ENCODE data around the gene LRRIQ4. TPM values are rescaled to one million over a fixed set of nuclear protein-coding genes. Genes with fewer than 3 reads are reported as not detected.

LRRIQ4 gene
- total RNA-seq, 4 donors from 2014 or later: 0.23 TPM; not detected in 3

DNA sequence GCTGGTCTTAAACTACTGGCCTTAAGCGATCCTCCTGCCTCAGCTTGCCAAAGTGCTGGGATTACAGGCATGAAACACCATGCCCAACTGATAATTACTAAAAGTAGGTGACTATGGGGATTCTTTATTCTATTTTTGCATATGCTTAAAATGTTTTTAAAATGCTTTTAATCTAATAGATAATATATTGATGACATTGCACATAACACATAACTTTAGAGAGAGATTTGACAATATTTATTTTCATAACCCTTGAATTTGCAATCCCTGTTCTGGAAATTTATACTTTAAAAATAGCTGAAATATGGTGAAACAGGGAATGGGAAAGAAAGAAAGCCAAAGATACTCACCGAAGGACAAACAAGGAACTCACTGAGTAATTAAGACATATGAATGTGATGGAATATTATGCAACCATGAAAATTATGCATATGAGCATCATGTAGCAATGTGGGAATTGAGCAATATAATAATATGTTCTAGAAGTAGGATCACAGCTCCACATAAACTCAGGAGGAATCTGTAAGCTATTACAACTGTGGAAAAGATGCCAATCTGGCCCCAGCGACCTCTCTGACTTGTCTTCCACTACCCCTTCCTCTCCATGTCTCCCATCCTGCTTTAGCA is 55.0 kb downstream of the LRRIQ4 start:
- Histone ChIP-seq H3K4me1 (peaks cover 0 to 5% (median 4%) of the 10 kb centered on the region in 4 donors), H3K36me3 (no peaks in the 10 kb centered on the region), H3K4me3 (no peak overlapping the region), H3K27me3 (no peaks in the 10 kb centered on the region), H3K27ac (replicated peaks in 1 of 4) (no peak overlapping the region), H3K9me3 (no peaks in the 10 kb centered on the region)
- TF ChIP-seq POLR2AphosphoS5 (IDR thresholded peaks at IDR 0.05): no peak
- TF ChIP-seq, protein P1, sequence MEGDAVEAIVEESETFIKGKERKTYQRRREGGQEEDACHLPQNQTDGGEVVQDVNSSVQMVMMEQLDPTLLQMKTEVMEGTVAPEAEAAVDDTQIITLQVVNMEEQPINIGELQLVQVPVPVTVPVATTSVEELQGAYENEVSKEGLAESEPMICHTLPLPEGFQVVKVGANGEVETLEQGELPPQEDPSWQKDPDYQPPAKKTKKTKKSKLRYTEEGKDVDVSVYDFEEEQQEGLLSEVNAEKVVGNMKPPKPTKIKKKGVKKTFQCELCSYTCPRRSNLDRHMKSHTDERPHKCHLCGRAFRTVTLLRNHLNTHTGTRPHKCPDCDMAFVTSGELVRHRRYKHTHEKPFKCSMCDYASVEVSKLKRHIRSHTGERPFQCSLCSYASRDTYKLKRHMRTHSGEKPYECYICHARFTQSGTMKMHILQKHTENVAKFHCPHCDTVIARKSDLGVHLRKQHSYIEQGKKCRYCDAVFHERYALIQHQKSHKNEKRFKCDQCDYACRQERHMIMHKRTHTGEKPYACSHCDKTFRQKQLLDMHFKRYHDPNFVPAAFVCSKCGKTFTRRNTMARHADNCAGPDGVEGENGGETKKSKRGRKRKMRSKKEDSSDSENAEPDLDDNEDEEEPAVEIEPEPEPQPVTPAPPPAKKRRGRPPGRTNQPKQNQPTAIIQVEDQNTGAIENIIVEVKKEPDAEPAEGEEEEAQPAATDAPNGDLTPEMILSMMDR (IDR thresholded peaks at IDR 0.05): no peak
- no peak for TF ChIP-seq POLR2A (IDR thresholded peaks at IDR 0.05; ENCODE audit: low read depth)
- TF ChIP-seq EP300 (IDR thresholded peaks at IDR 0.05): no peak
- intact Hi-C loops (cut with DNase I): no loop called here
- DNase-seq (ENCODE audit: extremely low spot score): no peak
- 89% methylated on average over 3 of the region's 3 CpGs for WGBS

DNA sequence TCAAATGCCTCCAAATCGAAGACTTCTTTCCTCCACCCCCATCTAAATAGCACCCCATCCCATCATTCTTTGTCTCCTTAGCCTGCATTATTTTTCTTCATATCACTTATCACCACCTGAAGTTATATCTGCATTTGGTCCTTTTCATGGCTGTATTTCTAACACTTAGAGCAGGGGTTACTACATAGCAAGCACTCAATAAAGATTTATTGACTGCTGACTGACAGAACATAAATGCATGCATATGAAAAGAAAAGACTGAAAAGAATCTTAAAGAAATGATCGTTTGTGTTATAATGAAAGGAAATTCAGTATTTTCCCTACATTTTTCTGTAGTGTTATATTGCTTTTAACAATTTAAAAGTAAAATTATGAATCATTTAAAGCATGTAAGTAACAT is 55.7 kb downstream of the LRRIQ4 start:
- 83% methylated on average over 2 of the region's 2 CpGs for WGBS
- TF ChIP-seq, protein P1 (IDR thresholded peaks at IDR 0.05): no peak
- TF ChIP-seq POLR2A (IDR thresholded peaks at IDR 0.05; ENCODE audit: low read depth): no peak
- no peak for TF ChIP-seq EP300 (IDR thresholded peaks at IDR 0.05)
- TF ChIP-seq POLR2AphosphoS5 (IDR thresholded peaks at IDR 0.05): no peak
- H3K4me3 ChIP-seq: no peak overlapping the region
- intact Hi-C loops (cut with DNase I): no loop called here
- H3K27me3 ChIP-seq: no peaks in the 10 kb centered on the region
- no peaks in the 10 kb centered on the region for H3K36me3 ChIP-seq
- peaks cover 0 to 4% (median 4%) of the 10 kb centered on the region in 4 donors for H3K4me1 ChIP-seq
- no peak overlapping the region for H3K27ac ChIP-seq (replicated peaks in 1 of 4)
- no peaks in the 10 kb centered on the region for H3K9me3 ChIP-seq
- DNase-seq (ENCODE audit: extremely low spot score): no peak

DNA sequence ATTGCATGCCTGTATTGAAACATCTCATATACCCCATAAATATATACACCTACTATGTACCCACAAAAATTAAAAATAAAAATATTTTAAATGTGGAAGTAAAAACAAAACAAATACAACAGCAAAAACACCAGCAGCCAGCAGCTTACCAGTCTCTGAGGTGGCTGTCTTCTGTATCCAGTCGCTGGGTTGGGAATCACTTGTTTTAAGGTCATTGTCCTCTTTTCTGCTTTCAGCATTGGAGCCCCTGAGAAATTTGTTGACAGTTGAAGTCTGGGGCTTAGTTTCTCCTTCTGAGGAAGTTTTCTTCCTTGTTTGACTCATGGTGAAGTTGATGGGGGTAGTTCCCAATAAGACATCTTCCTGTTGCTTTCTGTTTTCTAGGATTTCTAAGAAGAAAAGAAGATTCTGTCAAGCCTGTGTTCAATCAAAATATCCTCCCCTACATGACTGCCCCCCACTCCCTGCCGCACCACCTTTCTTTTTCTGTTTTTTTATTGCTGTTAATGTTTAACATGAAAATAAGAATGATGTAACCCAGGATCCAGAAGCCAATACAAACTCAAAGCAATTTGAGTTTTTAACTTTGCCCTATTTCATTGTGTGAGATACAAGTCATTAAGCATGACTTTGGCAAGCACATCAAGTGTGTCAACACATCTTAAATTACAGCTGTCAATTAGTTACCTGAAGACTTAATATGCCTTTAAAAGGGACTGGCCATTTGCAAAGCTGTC is 57.0 kb downstream of the LRRIQ4 start, which contains the start of gene LRRC31:
LRRC31 (minus strand) TSS at position 452 of the 737 bp plus-strand sequence; CDS start at position 324, 128 bp downstream.
- no peaks in the 10 kb centered on the region for H3K4me1 ChIP-seq
- no peak within 1 kb of the TSS for H3K27ac ChIP-seq (replicated peaks in 1 of 4)
- no peak for DNase-seq (ENCODE audit: extremely low spot score)
- no peaks in the 10 kb centered on the region for H3K36me3 ChIP-seq
- no peak within 1 kb of the TSS for H3K4me3 ChIP-seq
- no peaks in the 10 kb centered on the region for H3K27me3 ChIP-seq
- H3K9me3 ChIP-seq: no peaks in the 10 kb centered on the region
- WGBS: 76% methylated on average over 2 of the region's 2 CpGs
- TF ChIP-seq POLR2AphosphoS5 (IDR thresholded peaks at IDR 0.05): no peak
- TF ChIP-seq EP300 (IDR thresholded peaks at IDR 0.05): no peak
- no peak for TF ChIP-seq POLR2A (IDR thresholded peaks at IDR 0.05; ENCODE audit: low read depth)
- TF ChIP-seq, protein P1 (IDR thresholded peaks at IDR 0.05): no peak
- intact Hi-C loops (cut with DNase I): no loop called here

DNA sequence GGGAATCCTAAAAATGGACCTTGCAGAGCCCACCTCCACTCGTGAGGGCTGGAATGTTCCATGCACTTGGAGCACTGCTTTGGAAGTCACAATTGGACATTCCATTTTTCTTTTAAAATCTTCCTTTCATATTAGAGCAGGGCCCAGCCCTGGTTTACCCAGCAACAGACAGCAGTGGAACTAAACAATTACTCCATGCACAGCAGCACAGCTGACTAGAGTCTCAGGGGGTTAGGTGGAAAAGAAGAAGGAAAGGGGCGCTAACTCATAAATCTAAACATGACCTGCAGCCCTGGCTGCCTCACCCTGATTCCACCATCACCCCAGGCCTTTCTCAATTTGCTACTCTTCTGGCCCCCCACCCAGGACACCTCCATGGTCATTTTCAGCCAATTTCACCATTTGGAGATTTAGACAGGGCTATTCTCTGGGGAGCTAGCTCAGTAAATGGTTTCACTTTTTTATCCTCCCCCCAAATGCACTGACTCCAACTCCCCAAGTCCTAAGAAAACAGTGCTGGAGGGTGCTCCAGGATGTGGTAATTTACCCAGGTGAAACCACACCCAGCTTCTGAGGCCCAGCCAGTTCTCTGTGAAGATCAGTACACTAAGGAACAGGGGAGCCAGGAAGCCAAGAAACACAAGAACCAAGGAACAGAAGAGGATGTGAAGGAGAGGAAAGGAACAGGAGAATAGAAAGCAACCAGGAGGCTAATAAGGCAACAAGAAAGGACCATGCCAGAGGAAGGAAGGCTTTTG is 58.6 kb downstream of the LRRIQ4 start:
- intact Hi-C loops (cut with DNase I): no loop called here
- WGBS: 92% methylated on average over 2 of the region's 2 CpGs
- H3K4me1 ChIP-seq: no peaks in the 10 kb centered on the region
- H3K27ac ChIP-seq (replicated peaks in 1 of 4): no peak overlapping the region
- no peak for DNase-seq (ENCODE audit: extremely low spot score)
- no peaks in the 10 kb centered on the region for H3K27me3 ChIP-seq
- no peaks in the 10 kb centered on the region for H3K9me3 ChIP-seq
- TF ChIP-seq POLR2A (IDR thresholded peaks at IDR 0.05; ENCODE audit: low read depth) (no peak), EP300 (IDR thresholded peaks at IDR 0.05) (no peak), POLR2AphosphoS5 (IDR thresholded peaks at IDR 0.05) (no peak)
- TF ChIP-seq, protein P1 (IDR thresholded peaks at IDR 0.05): no peak
- no peak overlapping the region for H3K4me3 ChIP-seq
- no peaks in the 10 kb centered on the region for H3K36me3 ChIP-seq
